IPS-11a (cell line): ENCODE data around the gene MGAT3.

ENCODE experiments used
- H3K4me3 ChIP-seq: one replicate; pipeline ENCODE4 v1.5.1; 2013; ENCODE audit warnings: low read depth, low read length, control low read depth

The MGAT3 gene

GRCh38 chr22:39470451-39471291, 13.9 kb downstream of the MGAT3 start:
- H3K4me3 ChIP-seq, result no peak overlapping the region

GRCh38 chr22:39471381-39472141, 14.7 kb downstream of the MGAT3 start:
- no peak overlapping the region for H3K4me3 ChIP-seq

GRCh38 chr22:39472570-39473556, 16.1 kb downstream of the MGAT3 start:
- H3K4me3 ChIP-seq, result no peak overlapping the region

- no peak overlapping the region for H3K4me3 ChIP-seq
These were observed 17.0 kb downstream of the MGAT3 start for GRCh38 chr22:39473851-39474250.

GRCh38 chr22:39474351-39475111, 17.7 kb downstream of the MGAT3 start:
- no peak overlapping the region for H3K4me3 ChIP-seq

- no peak overlapping the region for H3K4me3 ChIP-seq
These were observed 18.5 kb downstream of the MGAT3 start for GRCh38 chr22:39475337-39475736.

- H3K4me3 ChIP-seq, result no peak overlapping the region
These were observed 19.1 kb downstream of the MGAT3 start for GRCh38 chr22:39475902-39476301.

GRCh38 chr22:39476664-39477063, 19.9 kb downstream of the MGAT3 start:
- no peak overlapping the region for H3K4me3 ChIP-seq

GRCh38 chr22:39477542-39477941, 20.7 kb downstream of the MGAT3 start:
- H3K4me3 ChIP-seq, result no peak overlapping the region

- no peak overlapping the region for H3K4me3 ChIP-seq
These were observed 21.6 kb downstream of the MGAT3 start for GRCh38 chr22:39478441-39478850.

GRCh38 chr22:39479254-39479653, 22.4 kb downstream of the MGAT3 start:
- H3K4me3 ChIP-seq, result no peak overlapping the region

- H3K4me3 ChIP-seq, result no peak overlapping the region
These were observed 23.7 kb downstream of the MGAT3 start for GRCh38 chr22:39480557-39480956.

- H3K4me3 ChIP-seq, result no peak overlapping the region
These were observed 24.2 kb downstream of the MGAT3 start for GRCh38 chr22:39481054-39481453.

GRCh38 chr22:39481595-39481994, 24.8 kb downstream of the MGAT3 start:
- no peak overlapping the region for H3K4me3 ChIP-seq

GRCh38 chr22:39482768-39483167, 26.0 kb downstream of the MGAT3 start:
- H3K4me3 ChIP-seq, result no peak overlapping the region

GRCh38 chr22:39486951-39487825, 30.4 kb downstream of the MGAT3 start:
- H3K4me3 ChIP-seq, result no peak overlapping the region

GRCh38 chr22:39487826-39488520, 31.2 kb downstream of the MGAT3 start:
- no peak overlapping the region for H3K4me3 ChIP-seq

- no peak overlapping the region for H3K4me3 ChIP-seq
These were observed 31.8 kb downstream of the MGAT3 start for GRCh38 chr22:39488563-39489083.
